GM12872 (cell line): ENCODE results near the gene ST6GALNAC5.

Experiments used
- CTCF ChIP-seq: IDR thresholded peaks from 3 replicates; pipeline ENCODE4 v1.5.1; 2011; ENCODE audit warnings: low read depth, mild to moderate bottlenecking, low read length, moderate library complexity; ENCODE audit not compliant: insufficient read depth

The ST6GALNAC5 gene

GRCh38 chr1:76921590-76921989, 54.3 kb downstream of the ST6GALNAC5 start:
- no peak for TF ChIP-seq CTCF

GRCh38 chr1:76925825-76926224, 58.5 kb downstream of the ST6GALNAC5 start:
- TF ChIP-seq CTCF, result no peak

GRCh38 chr1:76928522-76928921, 61.2 kb downstream of the ST6GALNAC5 start:
- no peak for TF ChIP-seq CTCF

GRCh38 chr1:76929136-76929535, 61.9 kb downstream of the ST6GALNAC5 start:
- TF ChIP-seq CTCF, result no peak

GRCh38 chr1:76933847-76934815, 66.9 kb downstream of the ST6GALNAC5 start:
- no peak for TF ChIP-seq CTCF

GRCh38 chr1:76938304-76938703, 71.0 kb downstream of the ST6GALNAC5 start:
- no peak for TF ChIP-seq CTCF

- no peak for TF ChIP-seq CTCF
Observed at GRCh38 chr1:76939050-76939816, 72.0 kb downstream of the ST6GALNAC5 start.
